Fibroblast of mammary gland (primary cell): ENCODE data around the gene SNX15.

ENCODE experiments used
- DNase-seq: peaks from one replicate; pipeline ENCODE4 v3.0.0-alpha.2; 2010; ENCODE audit warnings: low read depth
- H3K4me3 ChIP-seq: 2 replicates; pipeline ENCODE4 v1.5.1; 2011; ENCODE audit warnings: low read depth, mild to moderate bottlenecking, low read length, moderate library complexity; ENCODE audit not compliant: control insufficient read depth
- CTCF ChIP-seq: conservative IDR thresholded peaks from 2 replicates; pipeline ENCODE4 v1.5.1; 2011; ENCODE audit warnings: low read depth, low read length, inconsistent platforms; ENCODE audit not compliant: control insufficient read depth, insufficient read depth

Gene SNX15

GRCh38 chr11:65008016-65008415 is 19.2 kb upstream of the SNX15 start:
- H3K4me3 ChIP-seq: no peak overlapping the region
- DNase-seq: no peak
- no peak for TF ChIP-seq CTCF

DNA sequence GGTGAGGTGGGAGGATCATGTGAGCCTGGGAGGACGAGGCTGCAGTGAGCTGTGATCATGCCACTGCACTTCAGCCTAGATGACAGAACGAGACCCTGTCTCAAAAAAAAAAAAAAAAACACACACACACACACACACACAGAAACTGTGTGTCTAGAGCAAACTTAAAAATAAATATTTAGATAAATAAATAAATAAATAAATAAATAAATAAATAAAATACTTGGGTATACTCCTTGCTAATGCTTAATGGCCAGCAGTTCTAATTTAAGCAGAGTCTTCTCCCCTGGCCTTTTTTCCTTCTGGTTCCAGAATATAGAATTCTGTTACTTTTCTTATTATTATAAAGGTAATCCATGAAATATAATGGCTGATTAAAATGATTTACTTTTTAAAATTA is 18.4 kb upstream of the SNX15 start:
- DNase-seq: no peak
- no peak for TF ChIP-seq CTCF

GRCh38 chr11:65013130-65013887 is 13.9 kb upstream of the SNX15 start:
- DNase-seq: peak; percentile 82
- peak; percentile 72 for TF ChIP-seq CTCF
- H3K4me3 ChIP-seq: peak overlapping the region; percentile 77

More for the DNA sequence above, 18.4 kb upstream of the SNX15 start:
- no peak overlapping the region for H3K4me3 ChIP-seq

- peak; percentile 83 for DNase-seq
- peak; percentile 27 for TF ChIP-seq CTCF
- peak within 1 kb of the TSS; percentile 77 for H3K4me3 ChIP-seq
These were observed 13.1 kb upstream of the SNX15 start, which contains the start of gene ARL2 for GRCh38 chr11:65013888-65014725. Gene ARL2 (plus strand): TSS chr11:65014160. CDS start chr11:65014208, 48 bp downstream.

GRCh38 chr11:65014726-65015227 is 12.5 kb upstream of the SNX15 start:
- no peak for TF ChIP-seq CTCF
- DNase-seq: peak; percentile 19
- H3K4me3 ChIP-seq: peak overlapping the region; percentile 77

GRCh38 chr11:65016705-65017104 is 10.5 kb upstream of the SNX15 start:
- no peak for DNase-seq
- H3K4me3 ChIP-seq: no peak overlapping the region
- TF ChIP-seq CTCF: no peak
